ENCODE measurements around the gene XRCC3.

XRCC3 gene

DNA sequence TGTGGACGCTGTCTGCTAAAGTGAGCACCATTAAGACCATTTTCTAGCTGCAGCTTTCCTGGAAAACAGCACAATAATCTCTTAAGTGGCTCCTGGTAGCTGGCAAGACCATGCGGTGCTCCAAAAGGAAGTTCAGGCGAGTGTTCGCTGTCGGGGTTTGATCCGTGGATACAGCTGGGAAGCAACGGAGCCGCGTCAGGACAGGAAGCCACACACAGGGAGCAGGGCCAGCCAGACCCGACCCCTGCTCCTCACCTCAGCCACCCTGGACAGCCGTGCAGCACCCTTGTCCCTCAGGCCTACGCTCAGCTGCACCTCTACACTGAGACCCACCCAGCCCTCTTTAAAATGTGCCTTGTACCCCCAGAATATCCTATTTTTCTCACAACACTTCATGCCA lies 19.8 kb upstream of the XRCC3 start:
- TF ChIP-seq, protein P1, sequence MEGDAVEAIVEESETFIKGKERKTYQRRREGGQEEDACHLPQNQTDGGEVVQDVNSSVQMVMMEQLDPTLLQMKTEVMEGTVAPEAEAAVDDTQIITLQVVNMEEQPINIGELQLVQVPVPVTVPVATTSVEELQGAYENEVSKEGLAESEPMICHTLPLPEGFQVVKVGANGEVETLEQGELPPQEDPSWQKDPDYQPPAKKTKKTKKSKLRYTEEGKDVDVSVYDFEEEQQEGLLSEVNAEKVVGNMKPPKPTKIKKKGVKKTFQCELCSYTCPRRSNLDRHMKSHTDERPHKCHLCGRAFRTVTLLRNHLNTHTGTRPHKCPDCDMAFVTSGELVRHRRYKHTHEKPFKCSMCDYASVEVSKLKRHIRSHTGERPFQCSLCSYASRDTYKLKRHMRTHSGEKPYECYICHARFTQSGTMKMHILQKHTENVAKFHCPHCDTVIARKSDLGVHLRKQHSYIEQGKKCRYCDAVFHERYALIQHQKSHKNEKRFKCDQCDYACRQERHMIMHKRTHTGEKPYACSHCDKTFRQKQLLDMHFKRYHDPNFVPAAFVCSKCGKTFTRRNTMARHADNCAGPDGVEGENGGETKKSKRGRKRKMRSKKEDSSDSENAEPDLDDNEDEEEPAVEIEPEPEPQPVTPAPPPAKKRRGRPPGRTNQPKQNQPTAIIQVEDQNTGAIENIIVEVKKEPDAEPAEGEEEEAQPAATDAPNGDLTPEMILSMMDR (IDR thresholded peaks at IDR 0.05; ENCODE audit: borderline replicate concordance, insufficient read depth, low read depth, low read length) = no peak
- no peak overlapping the region for H3K4me3 ChIP-seq (ENCODE audit: low read depth, low read length)

DNA sequence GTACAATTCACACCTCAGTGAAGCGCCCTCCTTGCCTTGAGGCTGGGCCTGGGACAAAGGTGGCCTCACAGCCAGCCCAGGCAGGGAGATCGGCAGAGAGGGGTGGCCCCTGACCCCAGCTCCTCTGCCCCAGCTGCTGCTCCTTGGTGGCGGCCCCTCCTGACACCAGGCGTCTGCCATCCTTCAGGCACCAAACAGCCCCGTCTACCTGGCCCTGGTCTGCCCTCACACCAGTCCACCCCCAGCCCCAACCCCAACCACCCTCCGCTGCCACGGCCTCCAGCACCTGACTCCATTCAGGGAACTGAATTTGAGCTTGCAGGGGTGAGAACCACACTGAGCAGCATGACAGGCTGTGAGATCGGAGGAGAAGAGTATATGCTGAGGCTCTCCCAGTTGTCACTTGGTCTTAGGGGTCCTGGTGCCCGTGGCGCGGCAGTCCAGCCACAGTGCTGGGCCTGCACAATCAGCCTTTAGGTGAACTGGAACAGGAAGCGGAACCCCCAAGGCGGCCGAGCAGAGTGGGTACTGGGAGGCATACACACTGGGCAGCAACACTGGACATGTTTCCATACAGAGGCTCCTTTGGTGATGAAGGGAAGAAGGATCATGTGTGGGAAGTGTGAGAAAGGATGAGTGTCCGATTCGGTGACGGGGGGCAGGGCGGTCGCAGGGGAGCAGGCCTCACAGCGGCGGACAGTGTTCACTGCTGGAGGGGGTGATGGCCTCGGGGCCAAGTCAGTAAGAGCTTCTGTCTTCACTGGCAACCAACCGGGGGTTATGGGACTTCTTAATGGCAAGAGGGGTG lies 19.0 kb upstream of the XRCC3 start:
- no peak overlapping the region for H3K4me3 ChIP-seq (ENCODE audit: low read depth, low read length)
- TF ChIP-seq, protein P1 (IDR thresholded peaks at IDR 0.05; ENCODE audit: borderline replicate concordance, insufficient read depth, low read depth, low read length) = no peak

DNA sequence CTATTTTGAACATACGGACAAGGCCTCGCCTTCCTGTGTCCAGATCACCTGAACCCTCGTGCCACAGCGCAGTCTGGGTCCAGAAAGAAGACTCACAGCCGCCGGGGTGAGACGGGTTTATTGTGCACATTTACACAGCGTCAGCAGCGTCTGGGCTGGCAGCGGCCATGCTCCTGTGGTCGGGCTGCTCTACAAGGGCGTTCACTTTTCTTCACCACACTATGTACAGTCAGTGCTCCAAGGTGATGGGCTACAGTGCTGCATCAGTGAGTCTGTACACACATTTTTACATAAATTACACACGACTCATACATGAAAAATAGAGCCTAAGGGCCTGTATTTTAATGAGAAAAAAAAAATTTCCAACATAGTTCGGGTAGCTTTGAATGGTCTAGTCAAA lies 18.4 kb upstream of the XRCC3 start:
- no peak overlapping the region for H3K4me3 ChIP-seq (ENCODE audit: low read depth, low read length)
- TF ChIP-seq, protein P1 (IDR thresholded peaks at IDR 0.05; ENCODE audit: borderline replicate concordance, insufficient read depth, low read depth, low read length) = no peak

DNA sequence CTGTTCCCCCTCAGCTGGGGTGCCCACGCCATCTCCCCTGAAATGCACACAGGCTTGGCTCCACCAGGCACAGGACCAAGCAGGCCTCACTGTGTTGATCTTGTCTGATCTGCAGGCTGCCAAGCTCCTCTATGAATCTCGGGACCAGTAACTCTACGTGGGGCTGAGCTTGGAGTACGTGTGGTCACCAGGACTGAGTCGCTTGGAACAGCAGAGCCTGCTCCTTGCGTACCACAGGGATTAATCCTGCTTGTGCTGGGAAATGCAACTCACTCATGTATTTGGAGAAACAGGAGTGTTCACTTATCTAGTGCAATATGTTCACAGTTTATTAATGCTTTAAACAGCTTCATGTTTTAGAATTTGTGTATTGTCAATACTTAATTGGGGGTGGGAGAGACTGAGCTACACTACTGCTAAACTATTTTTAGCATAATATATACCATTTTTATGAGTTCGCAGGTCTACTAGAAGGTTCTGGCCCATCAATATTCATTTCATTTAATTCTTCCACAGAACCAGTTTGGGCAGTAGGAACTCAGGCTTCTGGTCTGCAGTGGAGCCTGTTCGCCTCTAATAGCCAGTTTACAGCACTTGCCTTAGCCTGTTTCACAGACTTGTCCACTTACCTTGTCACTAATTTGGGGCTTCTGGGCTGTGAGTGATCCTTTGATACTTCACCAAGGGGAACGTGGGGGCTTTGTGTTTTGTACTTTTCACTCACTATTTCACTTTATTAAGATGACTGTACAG lies 17.8 kb upstream of the XRCC3 start:
- no peak overlapping the region for H3K4me3 ChIP-seq (ENCODE audit: low read depth, low read length)
- TF ChIP-seq, protein P1 (IDR thresholded peaks at IDR 0.05; ENCODE audit: borderline replicate concordance, insufficient read depth, low read depth, low read length) = no peak

DNA sequence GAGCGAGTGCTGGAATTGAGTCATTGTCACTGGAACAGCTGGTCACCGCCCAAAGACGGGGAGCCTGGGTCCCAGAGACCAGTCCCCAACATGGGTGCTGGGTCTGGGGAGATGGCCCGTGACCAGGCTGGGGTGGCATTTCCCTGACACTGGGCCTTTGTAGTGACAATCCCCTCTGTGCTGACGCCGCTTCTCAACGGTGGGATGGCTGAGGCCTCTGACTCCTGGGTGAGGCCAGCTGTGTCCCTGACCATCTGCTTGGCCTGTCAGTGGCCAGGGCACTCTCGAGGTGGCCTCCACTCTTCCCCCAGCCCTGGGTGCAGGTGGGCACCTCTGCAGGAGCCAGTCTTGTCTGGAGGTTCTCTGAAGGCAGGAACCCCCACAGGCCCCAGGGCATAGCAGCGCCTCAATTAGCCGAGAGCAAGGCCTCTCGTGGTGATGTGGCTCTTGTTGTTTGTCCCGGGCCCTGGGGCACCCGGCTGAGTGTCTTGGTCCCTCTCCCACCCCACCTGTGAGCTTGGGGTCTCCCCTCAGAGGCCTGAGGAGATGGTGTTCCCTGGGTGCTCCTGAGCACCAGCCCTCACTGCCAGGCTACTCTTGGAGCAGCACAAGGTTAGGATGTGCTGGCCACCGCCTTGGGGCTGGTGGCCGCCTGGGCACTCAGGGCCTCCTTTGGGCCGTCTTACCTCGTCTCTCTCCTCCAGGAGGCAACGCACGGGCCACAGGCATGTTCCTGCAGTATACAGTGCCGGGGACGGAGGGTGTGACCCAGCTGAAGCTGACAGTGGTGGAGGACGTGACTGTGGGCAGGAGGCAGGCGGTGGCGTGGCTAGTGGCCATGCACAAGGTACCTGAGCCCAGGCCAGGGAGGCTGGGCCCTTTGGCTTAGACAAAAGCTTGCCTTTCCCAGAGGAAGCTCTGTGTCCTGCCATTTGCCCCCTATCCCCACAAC lies 16.9 kb upstream of the XRCC3 start:
- no peak overlapping the region for H3K4me3 ChIP-seq (ENCODE audit: low read depth, low read length)
- TF ChIP-seq, protein P1 (IDR thresholded peaks at IDR 0.05; ENCODE audit: borderline replicate concordance, insufficient read depth, low read depth, low read length) = no peak

DNA sequence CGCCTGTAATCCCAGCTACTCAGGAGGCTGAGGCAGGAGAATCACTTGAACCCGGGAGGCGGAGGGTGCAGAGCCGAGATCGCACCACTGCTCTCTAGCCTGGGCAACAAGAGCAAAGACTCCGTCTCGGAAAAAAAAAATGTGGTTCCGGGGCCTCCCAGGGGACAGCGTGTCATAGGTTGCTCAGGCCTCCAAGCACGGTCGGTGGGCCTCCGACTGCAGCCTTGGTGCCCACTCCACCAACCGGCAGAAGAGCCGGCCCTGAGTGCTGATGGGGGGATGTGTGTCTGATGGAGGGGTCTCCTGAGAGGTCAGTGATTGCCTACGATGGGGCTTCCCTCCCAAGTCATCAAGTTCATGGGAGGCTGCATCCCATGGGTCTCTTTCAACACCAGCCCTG lies 16.2 kb upstream of the XRCC3 start:
- TF ChIP-seq, protein P1 (IDR thresholded peaks at IDR 0.05; ENCODE audit: borderline replicate concordance, insufficient read depth, low read depth, low read length) = no peak

More for the DNA sequence above, 16.2 kb upstream of the XRCC3 start:
- H3K4me3 ChIP-seq (ENCODE audit: low read depth, low read length) = no peak overlapping the region

Measured in GM12875 (cell line).